Erythroblast (primary cell): ENCODE data around the gene MINDY4.

Experiments used
- GATA1 ChIP-seq: IDR thresholded peaks from 2 replicates; pipeline ENCODE4 v1.6.1; 2011; ENCODE audit warnings: low read depth, mild to moderate bottlenecking, control low read depth, low read length, moderate library complexity
- POLR2A ChIP-seq: IDR thresholded peaks from 2 replicates; pipeline ENCODE4 v1.6.1; 2011; ENCODE audit warnings: mild to moderate bottlenecking, low read length

DNA sequence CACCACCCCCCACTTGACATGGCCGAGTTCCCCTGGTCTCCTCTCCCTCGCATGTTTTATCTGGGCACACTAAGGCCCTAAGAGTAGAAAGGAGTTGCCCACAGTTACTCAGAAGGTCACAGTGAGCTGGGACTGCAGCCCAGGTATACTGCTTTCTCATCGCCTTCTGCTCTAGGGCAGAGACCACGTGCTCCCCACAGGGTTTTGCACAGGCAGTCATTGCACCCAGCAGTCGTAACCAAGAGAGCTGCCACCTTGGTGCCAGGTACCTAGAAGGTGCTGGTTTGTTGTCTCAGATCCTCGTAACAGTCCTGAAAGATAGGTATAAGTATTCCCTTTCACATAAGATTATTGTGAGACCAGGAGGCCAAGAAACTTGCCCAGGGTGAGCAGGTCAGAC lies 1.8 kb downstream of the MINDY4 start:
- no peak for TF ChIP-seq POLR2A
- TF ChIP-seq GATA1, result no peak
